Chondrocyte (in vitro differentiated cells): ENCODE results near the gene GPR152. TPM values are rescaled to one million over a fixed set of nuclear protein-coding genes. Genes with fewer than 3 reads are reported as not detected.

Experiments
- DNase-seq: peaks from one replicate; pipeline ENCODE4 v3.0.0; 2021; ENCODE audit warnings: mixed read lengths, low spot score
- H3K27ac Mint-ChIP-seq: one replicate; pipeline ENCODE4 v1.8.0; 2021; ENCODE audit warnings: mild to moderate bottlenecking, moderate library complexity, mixed read lengths; ENCODE audit not compliant: unreplicated experiment
- H3K27me3 Mint-ChIP-seq: 2 replicates; pipeline ENCODE4 v1.8.0; 2021; ENCODE audit warnings: low read depth, mixed read lengths
- H3K36me3 Mint-ChIP-seq: 2 replicates; pipeline ENCODE4 v1.8.0; 2021; ENCODE audit warnings: low read depth, mixed read lengths
- H3K4me1 Mint-ChIP-seq: 2 replicates; pipeline ENCODE4 v1.8.0; 2021; ENCODE audit warnings: low read depth, mild to moderate bottlenecking, mixed read lengths
- H3K4me3 Mint-ChIP-seq: one replicate; pipeline ENCODE4 v1.8.0; 2021; ENCODE audit warnings: mild to moderate bottlenecking, moderate library complexity, mixed read lengths; ENCODE audit not compliant: unreplicated experiment
- H3K9me3 Mint-ChIP-seq: 2 replicates; pipeline ENCODE4 v1.8.0; 2021; ENCODE audit warnings: low read depth, mixed read lengths
- total RNA-seq: library from RNA; stranded (reverse); gene quantifications from 3 replicates; pipeline ENCODE4 v1.2.1, GENCODE V29; 2021
- TF ChIP-seq, protein P1 (sequence below): fragments of 200-600 bp; sonication (generic); IDR thresholded peaks from 2 replicates; pipeline ENCODE4 v1.5.0; 2021; ENCODE audit warnings: antibody characterized with exemption, mild to moderate bottlenecking, moderate library complexity

Gene GPR152
- total RNA-seq, 1 donor from 2014 or later = not detected

DNA sequence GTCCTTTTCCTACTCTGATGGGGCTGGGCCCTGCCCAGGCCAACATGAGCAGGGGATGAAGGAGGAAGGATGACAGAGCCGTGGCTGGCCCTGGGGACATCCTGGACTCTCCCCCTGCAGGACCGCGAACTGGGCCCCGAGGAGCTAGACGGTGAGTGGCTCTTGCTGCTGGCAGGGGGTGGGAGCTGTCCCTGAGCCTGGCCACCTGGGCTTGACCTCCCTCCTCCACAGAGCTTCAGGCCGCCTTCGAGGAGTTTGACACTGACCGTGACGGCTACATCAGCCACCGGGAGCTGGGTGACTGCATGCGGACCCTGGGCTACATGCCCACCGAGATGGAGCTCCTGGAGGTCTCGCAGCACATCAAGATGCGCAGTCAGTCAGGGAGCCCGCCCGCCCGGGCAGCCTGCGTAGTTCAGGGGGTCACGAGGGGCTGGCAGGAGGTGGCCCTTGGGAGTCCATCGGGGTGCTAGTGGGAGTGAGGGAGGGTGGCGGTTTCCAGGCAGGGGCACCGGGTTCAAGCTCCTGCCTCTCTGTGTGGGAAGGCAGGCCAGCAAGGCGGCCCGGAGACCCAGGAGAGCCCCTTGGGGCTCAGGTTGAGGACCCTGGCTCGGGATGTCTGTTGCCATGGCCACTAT lies 3.7 kb upstream of the GPR152 start:
- Mint-ChIP-seq H3K4me3 (no peak overlapping the region), H3K27ac (no peak overlapping the region), H3K36me3 (no peaks in the 10 kb centered on the region), H3K27me3 (peaks cover 1% of the 10 kb centered on the region), H3K4me1 (no peaks in the 10 kb centered on the region), H3K9me3 (no peaks in the 10 kb centered on the region)
- TF ChIP-seq, protein P1, sequence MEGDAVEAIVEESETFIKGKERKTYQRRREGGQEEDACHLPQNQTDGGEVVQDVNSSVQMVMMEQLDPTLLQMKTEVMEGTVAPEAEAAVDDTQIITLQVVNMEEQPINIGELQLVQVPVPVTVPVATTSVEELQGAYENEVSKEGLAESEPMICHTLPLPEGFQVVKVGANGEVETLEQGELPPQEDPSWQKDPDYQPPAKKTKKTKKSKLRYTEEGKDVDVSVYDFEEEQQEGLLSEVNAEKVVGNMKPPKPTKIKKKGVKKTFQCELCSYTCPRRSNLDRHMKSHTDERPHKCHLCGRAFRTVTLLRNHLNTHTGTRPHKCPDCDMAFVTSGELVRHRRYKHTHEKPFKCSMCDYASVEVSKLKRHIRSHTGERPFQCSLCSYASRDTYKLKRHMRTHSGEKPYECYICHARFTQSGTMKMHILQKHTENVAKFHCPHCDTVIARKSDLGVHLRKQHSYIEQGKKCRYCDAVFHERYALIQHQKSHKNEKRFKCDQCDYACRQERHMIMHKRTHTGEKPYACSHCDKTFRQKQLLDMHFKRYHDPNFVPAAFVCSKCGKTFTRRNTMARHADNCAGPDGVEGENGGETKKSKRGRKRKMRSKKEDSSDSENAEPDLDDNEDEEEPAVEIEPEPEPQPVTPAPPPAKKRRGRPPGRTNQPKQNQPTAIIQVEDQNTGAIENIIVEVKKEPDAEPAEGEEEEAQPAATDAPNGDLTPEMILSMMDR = no peak
- peak; percentile 90 for DNase-seq

DNA sequence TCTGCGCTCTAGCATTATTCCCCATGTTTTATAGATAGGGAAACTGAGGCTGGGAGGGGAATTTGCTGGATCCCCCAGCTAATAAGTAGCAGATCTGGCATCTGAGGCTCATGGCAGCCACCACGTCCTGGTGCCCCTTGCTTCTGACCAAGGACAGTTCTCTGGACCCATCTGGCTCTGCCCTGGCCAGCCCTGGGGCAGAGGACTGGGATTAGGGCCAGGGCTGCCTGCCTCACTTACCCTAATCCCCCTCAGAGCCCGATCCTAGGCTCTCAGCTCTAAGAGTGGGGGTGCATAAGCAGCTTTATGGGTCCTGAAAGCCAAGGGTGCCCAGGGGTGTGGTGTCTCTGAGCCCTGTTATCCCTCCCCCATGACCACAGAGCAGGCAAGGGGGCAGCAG lies 2.5 kb upstream of the GPR152 start, which contains the start of gene CABP4:
CABP4 (plus strand) TSS at position 301 of the 400 bp plus-strand sequence; CDS start at position 371, 70 bp downstream.
- H3K9me3 Mint-ChIP-seq = no peaks in the 10 kb centered on the region
- no peak within 1 kb of the TSS for H3K27ac Mint-ChIP-seq
- no peaks in the 10 kb centered on the region for H3K4me1 Mint-ChIP-seq
- H3K36me3 Mint-ChIP-seq = no peaks in the 10 kb centered on the region
- H3K27me3 Mint-ChIP-seq = peaks cover 1% of the 10 kb centered on the region
- TF ChIP-seq, protein P1 = no peak
- DNase-seq = no peak
- H3K4me3 Mint-ChIP-seq = no peak within 1 kb of the TSS

DNA sequence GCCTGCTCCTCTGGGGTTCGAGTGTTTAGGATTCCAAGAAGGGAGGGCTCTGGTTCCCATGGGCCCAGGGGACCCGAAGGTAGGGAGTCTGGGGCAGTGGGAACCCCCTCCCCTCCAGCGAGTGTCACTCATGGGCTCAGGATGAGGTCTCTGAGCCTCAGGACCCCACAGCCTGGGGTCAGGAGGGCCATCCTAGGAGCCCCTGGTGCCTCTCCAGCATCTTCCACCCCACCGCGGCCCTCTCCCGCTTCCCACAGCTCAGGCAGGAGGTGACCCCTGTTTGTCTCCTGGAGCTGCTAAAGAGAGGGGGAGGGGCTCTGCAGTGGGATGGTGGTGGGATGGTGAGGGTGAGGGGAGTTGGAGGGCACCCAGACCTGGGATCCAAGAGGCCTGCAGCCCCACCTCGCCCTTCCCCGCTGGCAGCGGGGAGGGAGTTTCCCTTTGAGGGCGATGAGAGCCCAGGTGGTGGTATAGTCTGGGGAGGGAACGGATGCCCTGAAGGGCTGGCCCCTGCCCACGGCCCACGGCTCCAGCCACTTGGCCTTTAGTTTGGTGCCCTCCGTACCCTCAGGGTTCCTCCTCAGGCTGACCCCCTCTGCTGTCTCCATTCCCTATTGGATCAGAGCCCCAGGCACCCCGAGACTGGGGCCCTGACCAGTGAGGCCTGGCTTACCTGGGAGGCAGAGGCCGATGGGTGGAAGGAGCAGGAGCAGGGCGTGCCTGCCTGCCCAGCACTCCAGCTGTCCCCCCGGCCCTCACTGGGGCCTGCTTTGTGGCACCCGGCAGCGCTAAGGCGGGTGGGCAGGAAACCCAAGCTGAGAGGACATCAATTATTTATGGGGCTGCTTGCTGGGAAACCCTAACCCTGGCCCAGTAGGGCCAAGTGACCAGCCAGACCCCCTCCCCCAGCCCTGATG lies 1.5 kb upstream of the GPR152 start:
- Mint-ChIP-seq H3K9me3 (no peaks in the 10 kb centered on the region), H3K4me1 (no peaks in the 10 kb centered on the region), H3K4me3 (no peak overlapping the region), H3K27ac (no peak overlapping the region), H3K36me3 (no peaks in the 10 kb centered on the region), H3K27me3 (peaks cover 1% of the 10 kb centered on the region)
- DNase-seq = no peak
- TF ChIP-seq, protein P1 = no peak

DNA sequence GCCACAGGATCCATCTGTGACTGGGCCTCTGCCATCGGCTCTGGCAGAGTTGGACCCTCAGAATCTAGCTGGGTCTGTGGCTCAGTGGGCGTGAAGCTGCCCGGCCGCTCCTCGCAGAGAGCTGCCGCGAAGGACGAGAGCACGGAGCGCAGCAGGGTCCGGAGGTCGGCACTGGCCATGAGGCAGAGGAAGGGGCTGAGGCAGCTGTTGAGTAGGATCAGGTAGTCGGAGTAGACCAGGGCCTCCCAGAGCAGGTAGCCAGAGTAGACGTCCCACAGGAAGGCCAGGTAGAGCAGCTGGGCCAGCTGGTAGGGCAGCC lies 912 bp downstream of the GPR152 start:
- no peak overlapping the region for H3K4me3 Mint-ChIP-seq
- no peak overlapping the region for H3K27ac Mint-ChIP-seq

More for the DNA sequence above, 912 bp downstream of the GPR152 start:
- H3K9me3 Mint-ChIP-seq = no peaks in the 10 kb centered on the region
- DNase-seq = peak; percentile 78
- H3K27me3 Mint-ChIP-seq = peaks cover under 1% of the 10 kb centered on the region
- no peaks in the 10 kb centered on the region for H3K36me3 Mint-ChIP-seq
- no peaks in the 10 kb centered on the region for H3K4me1 Mint-ChIP-seq
- TF ChIP-seq, protein P1 = no peak
